ENCODE measurements around the gene TRAF4.
A peak's percentile ranks its signal among the peaks of the same experiment; 100 is the strongest.
"Not testable (repeated sequence)": the region's sequence is repeated elsewhere in the genome, so short reads cannot be mapped to it uniquely, and the experiment has no call there.

Gene TRAF4

GRCh38 chr17:28734712-28735241 is 9.0 kb upstream of the TRAF4 start:
- DNase-seq = no peak

GRCh38 chr17:28735242-28735722 is 8.5 kb upstream of the TRAF4 start:
- DNase-seq = no peak

- not testable (repeated sequence) for DNase-seq
Measured at GRCh38 chr17:28735913-28736769, 7.7 kb upstream of the TRAF4 start.

- DNase-seq = no peak
Measured at GRCh38 chr17:28737316-28737715, 6.5 kb upstream of the TRAF4 start.

DNA sequence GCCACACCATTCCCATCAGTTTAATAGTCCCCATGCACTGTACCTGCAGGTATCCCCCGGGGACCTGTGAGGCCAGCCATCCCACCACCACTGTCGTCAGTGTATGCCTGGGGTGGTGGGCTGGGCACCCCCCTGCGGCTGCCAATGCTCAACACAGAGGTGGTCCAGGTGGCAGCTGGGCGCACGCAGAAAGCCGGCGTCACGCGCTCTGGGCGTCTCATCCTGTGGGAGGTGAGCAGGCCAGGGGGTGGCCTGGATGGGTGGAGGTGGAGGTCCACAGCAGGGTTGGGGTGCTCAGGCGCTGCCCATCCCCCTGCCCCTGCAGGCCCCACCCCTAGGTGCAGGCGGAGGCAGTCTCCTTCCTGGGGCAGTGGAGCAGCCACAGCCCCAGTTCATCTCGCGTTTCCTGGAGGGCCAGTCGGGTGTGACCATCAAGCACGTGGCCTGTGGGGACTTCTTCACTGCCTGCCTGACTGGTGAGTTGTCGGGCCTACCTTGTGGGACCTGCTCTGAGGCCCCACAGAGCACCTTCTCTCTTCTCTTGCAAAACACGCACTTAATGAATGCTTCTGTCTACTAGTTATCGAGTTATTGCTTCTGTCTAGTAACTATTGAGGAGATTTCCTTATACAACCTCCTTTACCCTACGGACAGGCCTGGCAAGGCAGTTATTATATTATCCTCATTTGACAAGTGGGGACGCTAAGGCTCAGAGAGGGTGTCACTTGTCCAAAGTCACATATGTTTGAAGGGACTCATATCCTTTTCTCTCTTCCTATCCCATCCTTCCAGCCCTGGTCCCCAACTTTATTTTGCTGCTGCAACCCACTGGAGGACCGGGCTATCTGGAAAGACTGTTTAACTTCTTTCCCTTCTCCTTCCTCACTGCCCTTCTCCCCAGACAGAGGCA is 5.8 kb upstream of the TRAF4 start:
- no peak for DNase-seq

- DNase-seq = no peak
Measured at GRCh38 chr17:28738680-28739384, 5.0 kb upstream of the TRAF4 start.

DNA sequence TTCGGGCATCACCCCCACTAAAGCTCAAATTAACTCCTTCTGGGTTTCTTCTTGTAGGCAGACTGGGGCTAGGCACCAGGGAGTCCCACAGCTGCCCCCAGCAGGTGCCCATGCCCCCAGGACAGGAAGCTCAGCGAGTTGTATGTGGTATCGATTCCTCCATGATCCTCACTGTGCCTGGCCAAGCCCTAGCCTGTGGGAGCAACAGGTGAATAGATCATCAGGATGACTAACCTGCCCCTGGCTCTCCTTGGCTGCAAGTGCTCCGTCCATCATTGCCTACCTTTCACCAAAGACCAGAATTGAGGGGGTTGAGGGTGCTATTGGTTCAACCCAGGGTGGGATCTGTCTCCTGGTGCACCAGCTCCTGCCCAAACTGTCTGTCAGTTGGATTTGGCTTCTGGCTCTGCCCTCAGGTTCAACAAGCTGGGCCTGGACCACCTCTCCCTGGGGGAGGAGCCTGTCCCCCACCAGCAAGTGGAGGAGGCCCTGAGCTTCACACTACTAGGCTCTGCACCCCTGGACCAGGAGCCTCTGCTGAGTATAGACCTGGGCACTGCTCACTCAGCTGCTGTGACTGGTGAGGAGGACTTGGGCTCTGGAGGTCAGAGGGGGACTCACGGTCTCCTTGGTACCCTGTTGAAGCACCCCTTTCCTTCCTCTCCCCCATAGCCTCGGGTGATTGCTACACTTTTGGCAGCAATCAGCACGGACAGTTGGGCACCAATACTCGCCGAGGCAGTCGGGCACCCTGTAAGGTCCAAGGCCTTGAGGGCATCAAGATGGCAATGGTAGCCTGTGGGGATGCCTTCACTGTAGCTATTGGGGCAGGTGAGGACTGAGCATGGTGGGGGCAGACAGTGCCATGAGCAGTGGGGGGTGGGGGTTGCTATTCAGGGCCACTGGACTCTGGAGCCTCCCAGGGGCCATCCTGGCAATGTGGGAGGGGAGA is 3.1 kb upstream of the TRAF4 start:
- no peak for DNase-seq

GRCh38 chr17:28741358-28742349 is 2.2 kb upstream of the TRAF4 start:
- no peak for DNase-seq

- DNase-seq = peak; percentile 89
Measured at GRCh38 chr17:28744104-28744971, 527 bp downstream of the TRAF4 start.

DNA sequence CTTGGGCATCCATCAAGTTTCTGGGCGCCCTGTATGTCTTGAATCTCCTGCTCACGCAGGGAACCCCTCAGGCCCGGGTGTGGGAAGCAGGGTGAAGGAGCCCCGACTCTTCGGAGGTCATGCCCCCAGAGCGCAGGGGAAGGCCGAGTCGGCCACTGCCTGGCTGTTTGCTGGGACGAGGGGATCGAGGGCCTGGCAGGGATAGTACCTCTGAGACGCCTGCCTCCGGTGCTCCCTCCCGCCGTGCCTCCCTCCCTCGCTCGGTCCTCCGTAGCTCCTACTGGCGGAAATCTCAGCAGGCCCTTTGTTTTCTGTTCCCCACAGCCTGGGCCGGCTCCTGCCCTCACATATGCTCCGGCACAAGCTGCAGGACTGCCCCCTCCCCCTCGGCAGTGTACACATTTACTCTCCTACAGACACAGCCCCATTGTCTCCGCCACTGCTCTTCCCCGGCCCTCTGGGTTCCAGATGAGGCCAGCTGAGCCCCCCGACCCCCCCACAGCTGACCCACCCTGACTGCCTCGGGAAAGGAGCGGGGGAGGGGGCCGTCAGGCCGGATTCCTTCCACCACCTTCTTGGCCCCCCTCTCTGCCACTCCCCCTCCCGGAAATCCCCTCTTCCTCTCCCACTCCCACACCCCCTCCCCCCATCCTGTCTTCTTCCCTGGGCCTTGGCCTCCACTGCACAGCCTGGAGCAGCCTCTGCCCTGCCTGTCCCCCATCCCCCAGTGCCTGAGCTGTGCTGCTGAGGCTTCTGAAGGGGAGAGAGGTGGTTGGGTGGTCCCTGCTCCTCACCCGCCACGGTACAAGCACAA is 1.4 kb downstream of the TRAF4 start:
- DNase-seq = peak; percentile 91

DNA sequence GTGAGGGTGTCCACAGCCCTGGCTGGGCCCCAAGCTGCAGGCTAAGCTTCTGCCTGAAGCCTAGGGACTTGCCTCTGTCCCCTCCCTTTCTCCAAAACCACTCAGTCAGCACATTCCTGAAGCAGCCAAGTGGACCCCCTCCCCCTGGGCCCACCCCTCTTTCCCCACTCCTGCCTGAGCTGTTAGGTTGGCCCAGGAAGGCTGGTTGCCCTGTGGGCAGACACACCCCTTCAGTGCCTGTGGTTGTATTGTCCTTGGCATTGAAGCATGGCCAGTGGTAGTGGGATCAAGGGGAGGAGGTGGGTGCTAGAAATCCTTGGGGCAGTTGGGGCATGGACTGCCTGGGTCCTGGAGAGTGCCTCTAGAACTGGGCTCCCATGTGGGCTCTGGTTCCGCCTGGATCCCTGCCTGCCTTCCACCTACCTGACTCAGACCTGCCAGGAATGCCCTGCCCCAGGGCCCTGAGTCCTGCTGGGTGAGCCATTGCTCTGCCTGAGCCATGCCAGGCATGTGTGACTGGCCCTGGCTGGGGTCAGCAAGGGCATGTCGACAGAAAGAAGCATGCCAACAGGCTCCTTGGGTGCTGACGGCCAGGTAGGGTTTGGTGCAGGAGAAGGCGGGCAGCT is 2.1 kb downstream of the TRAF4 start:
- DNase-seq = no peak

DNA sequence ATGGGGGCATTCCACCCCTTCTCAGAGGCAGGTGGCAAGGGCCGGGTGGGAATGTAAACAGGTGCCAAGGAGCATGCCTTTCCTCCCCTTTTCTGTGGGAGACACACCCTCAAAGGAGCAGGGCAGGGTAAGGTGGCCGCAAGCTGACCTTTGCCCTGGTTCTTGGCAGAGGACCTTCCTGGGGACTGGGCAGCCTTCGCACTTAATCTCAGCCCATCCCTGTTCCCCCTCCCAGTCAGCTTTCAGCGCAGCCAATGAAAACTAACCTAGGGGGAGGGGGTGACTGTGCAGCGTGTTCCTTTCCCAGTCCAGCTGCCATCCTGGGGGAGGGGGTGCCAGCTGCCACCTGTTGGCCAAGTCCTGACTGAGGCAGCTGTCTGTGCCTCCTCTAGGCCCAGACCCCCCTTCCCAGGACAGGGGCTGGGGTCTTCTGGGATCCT is 2.8 kb downstream of the TRAF4 start:
- peak; percentile 75 for DNase-seq

- no peak for DNase-seq
Measured at GRCh38 chr17:28747051-28747691, 3.4 kb downstream of the TRAF4 start.

DNA sequence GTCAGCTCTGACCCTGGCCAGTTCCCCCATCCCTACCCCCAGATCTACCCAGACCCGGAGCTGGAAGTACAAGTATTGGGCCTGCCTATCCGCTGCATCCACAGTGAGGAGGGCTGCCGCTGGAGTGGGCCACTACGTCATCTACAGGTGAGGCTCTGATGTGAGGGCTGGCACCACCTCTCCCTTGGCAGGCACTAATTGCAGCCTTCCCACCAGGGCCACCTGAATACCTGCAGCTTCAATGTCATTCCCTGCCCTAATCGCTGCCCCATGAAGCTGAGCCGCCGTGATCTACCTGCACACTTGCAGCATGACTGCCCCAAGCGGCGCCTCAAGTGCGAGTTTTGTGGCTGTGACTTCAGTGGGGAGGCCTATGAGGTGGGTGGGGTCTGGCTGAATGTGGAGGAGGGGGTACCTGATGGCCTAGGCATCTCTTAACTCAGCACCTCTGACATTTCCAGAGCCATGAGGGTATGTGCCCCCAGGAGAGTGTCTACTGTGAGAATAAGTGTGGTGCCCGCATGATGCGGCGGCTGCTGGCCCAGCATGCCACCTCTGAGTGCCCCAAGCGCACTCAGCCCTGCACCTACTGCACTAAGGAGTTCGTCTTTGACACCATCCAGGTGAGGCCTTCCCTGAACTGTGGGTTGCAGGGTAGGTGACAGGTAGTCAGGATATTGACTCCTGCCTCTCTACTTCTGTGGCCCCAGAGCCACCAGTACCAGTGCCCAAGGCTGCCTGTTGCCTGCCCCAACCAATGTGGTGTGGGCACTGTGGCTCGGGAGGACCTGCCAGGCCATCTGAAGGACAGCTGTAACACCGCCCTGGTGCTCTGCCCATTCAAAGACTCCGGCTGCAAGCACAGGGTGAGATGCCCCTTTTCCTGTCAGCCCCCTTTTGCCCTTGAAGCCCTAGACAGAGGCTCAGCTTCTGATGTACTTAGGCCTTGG is 4.3 kb downstream of the TRAF4 start:
- DNase-seq = no peak

DNA sequence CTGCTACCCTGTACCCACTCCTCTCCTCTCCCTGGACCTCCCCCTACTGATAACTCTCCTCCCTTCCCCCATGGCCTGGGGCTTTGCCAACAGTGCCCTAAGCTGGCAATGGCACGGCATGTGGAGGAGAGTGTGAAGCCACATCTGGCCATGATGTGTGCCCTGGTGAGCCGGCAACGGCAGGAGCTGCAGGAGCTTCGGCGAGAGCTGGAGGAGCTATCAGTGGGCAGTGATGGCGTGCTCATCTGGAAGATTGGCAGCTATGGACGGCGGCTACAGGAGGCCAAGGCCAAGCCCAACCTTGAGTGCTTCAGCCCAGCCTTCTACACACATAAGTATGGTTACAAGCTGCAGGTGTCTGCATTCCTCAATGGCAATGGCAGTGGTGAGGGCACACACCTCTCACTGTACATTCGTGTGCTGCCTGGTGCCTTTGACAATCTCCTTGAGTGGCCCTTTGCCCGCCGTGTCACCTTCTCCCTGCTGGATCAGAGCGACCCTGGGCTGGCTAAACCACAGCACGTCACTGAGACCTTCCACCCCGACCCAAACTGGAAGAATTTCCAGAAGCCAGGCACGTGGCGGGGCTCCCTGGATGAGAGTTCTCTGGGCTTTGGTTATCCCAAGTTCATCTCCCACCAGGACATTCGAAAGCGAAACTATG is 5.2 kb downstream of the TRAF4 start:
- no peak for DNase-seq

Measured in eye (tissue), 1 donor.